ENCODE measurements around the gene PTBP1. TPM values are rescaled to one million over a fixed set of nuclear protein-coding genes. Genes with fewer than 3 reads are reported as not detected.
"Not testable (repeated sequence)": the region's sequence is repeated elsewhere in the genome, so short reads cannot be mapped to it uniquely, and the experiment has no call there.

Gene PTBP1
- total RNA-seq, 3 donors from 2014 or later, result 1,071 to 1,170 (median 1,104) TPM

GRCh38 chr19:840519-841206 is 43.4 kb downstream of the PTBP1 start, which contains the start of gene PRTN3:
Gene PRTN3 (plus strand): TSS chr19:840999. CDS start chr19:841009, 10 bp downstream.
- no peak within 1 kb of the TSS for H3K4me3 Mint-ChIP-seq
- no peaks in the 10 kb centered on the region for H3K36me3 Mint-ChIP-seq (ENCODE audit: insufficient read depth)
- no peaks in the 10 kb centered on the region for H3K9me3 Mint-ChIP-seq
- peaks cover 36% of the 10 kb centered on the region for H3K27me3 Mint-ChIP-seq (ENCODE audit: low read depth)
- DNase-seq (no peak), ATAC-seq (no peak)
- H3K4me1 Mint-ChIP-seq (ENCODE audit: low read depth), result peaks cover 3% of the 10 kb centered on the region

- ATAC-seq; H3K36me3 Mint-ChIP-seq (ENCODE audit: insufficient read depth); H3K4me1 Mint-ChIP-seq (ENCODE audit: low read depth); DNase-seq; H3K4me3 Mint-ChIP-seq; H3K9me3 Mint-ChIP-seq: not testable (repeated sequence)
- H3K27me3 Mint-ChIP-seq (ENCODE audit: low read depth), result peaks cover 38% of the 10 kb centered on the region
These were observed 45.5 kb downstream of the PTBP1 start for GRCh38 chr19:842802-843179.

- peak; percentile 25 to 53 for ATAC-seq
- H3K27me3 Mint-ChIP-seq (ENCODE audit: low read depth), result peaks cover 41% of the 10 kb centered on the region
- DNase-seq, result no peak
- peaks cover 3% of the 10 kb centered on the region for H3K4me1 Mint-ChIP-seq (ENCODE audit: low read depth)
- H3K4me3 Mint-ChIP-seq, result no peak overlapping the region
- H3K36me3 Mint-ChIP-seq (ENCODE audit: insufficient read depth), result no peaks in the 10 kb centered on the region
- H3K9me3 Mint-ChIP-seq, result no peaks in the 10 kb centered on the region
These were observed 46.1 kb downstream of the PTBP1 start for GRCh38 chr19:843180-843835.

GRCh38 chr19:843836-844545 is 46.7 kb downstream of the PTBP1 start:
- ATAC-seq (no peak), DNase-seq (no peak)
- Mint-ChIP-seq H3K4me1 (ENCODE audit: low read depth) (peaks cover 3% of the 10 kb centered on the region), H3K36me3 (ENCODE audit: insufficient read depth) (no peaks in the 10 kb centered on the region), H3K9me3 (no peaks in the 10 kb centered on the region), H3K27me3 (ENCODE audit: low read depth) (peaks cover 44% of the 10 kb centered on the region), H3K4me3 (no peak overlapping the region)

GRCh38 chr19:844546-844971 is 47.3 kb downstream of the PTBP1 start:
- peak in 1 of 2 donors; percentile 38 for ATAC-seq
- Mint-ChIP-seq H3K4me1 (ENCODE audit: low read depth) (peaks cover 3% of the 10 kb centered on the region), H3K4me3 (no peak overlapping the region), H3K9me3 (no peaks in the 10 kb centered on the region), H3K27me3 (ENCODE audit: low read depth) (peaks cover 50% of the 10 kb centered on the region), H3K36me3 (ENCODE audit: insufficient read depth) (no peaks in the 10 kb centered on the region)
- DNase-seq, result no peak

GRCh38 chr19:845707-846521 is 48.7 kb downstream of the PTBP1 start:
- Mint-ChIP-seq H3K4me3 (no peak overlapping the region), H3K36me3 (ENCODE audit: insufficient read depth) (no peaks in the 10 kb centered on the region), H3K9me3 (no peaks in the 10 kb centered on the region), H3K4me1 (ENCODE audit: low read depth) (peaks cover 3% of the 10 kb centered on the region), H3K27me3 (ENCODE audit: low read depth) (peaks cover 59% of the 10 kb centered on the region)
- DNase-seq (no peak), ATAC-seq (no peak)

GRCh38 chr19:848386-848921 is 51.2 kb downstream of the PTBP1 start:
- H3K4me3 Mint-ChIP-seq, result no peak overlapping the region
- H3K27me3 Mint-ChIP-seq (ENCODE audit: low read depth), result peaks cover 53% of the 10 kb centered on the region
- H3K36me3 Mint-ChIP-seq (ENCODE audit: insufficient read depth), result no peaks in the 10 kb centered on the region
- peaks cover 3% of the 10 kb centered on the region for H3K4me1 Mint-ChIP-seq (ENCODE audit: low read depth)
- no peak for DNase-seq
- H3K9me3 Mint-ChIP-seq, result no peaks in the 10 kb centered on the region
- ATAC-seq, result no peak

- not testable (repeated sequence) for ATAC-seq; H3K4me1 Mint-ChIP-seq (ENCODE audit: low read depth); H3K9me3 Mint-ChIP-seq; DNase-seq; H3K36me3 Mint-ChIP-seq (ENCODE audit: insufficient read depth); H3K4me3 Mint-ChIP-seq
- peaks cover 53% of the 10 kb centered on the region for H3K27me3 Mint-ChIP-seq (ENCODE audit: low read depth)
These were observed 51.9 kb downstream of the PTBP1 start for GRCh38 chr19:849195-849594.

- DNase-seq (no peak), ATAC-seq (no peak)
- Mint-ChIP-seq H3K27me3 (ENCODE audit: low read depth) (peaks cover 46% of the 10 kb centered on the region), H3K4me1 (ENCODE audit: low read depth) (no peaks in the 10 kb centered on the region), H3K4me3 (no peak overlapping the region), H3K36me3 (ENCODE audit: insufficient read depth) (no peaks in the 10 kb centered on the region), H3K9me3 (no peaks in the 10 kb centered on the region)
These were observed 53.1 kb downstream of the PTBP1 start for GRCh38 chr19:850221-850978.

- DNase-seq, result no peak
These were observed 53.7 kb downstream of the PTBP1 start for GRCh38 chr19:850979-851335.

GRCh38 chr19:852136-853013 is 55.1 kb downstream of the PTBP1 start, which contains the start of gene ELANE:
Gene ELANE (plus strand): TSS chr19:852303. CDS start chr19:852329, 26 bp downstream.
- Mint-ChIP-seq H3K4me3 (no peak within 1 kb of the TSS), H3K9me3 (no peaks in the 10 kb centered on the region), H3K27me3 (ENCODE audit: low read depth) (peaks cover 35% of the 10 kb centered on the region), H3K4me1 (ENCODE audit: low read depth) (no peaks in the 10 kb centered on the region), H3K36me3 (ENCODE audit: insufficient read depth) (no peaks in the 10 kb centered on the region)
- ATAC-seq (no peak), DNase-seq (no peak)

More at GRCh38 chr19:850979-851335, 53.7 kb downstream of the PTBP1 start:
- Mint-ChIP-seq H3K9me3 (no peaks in the 10 kb centered on the region), H3K4me1 (ENCODE audit: low read depth) (no peaks in the 10 kb centered on the region), H3K27me3 (ENCODE audit: low read depth) (peaks cover 42% of the 10 kb centered on the region), H3K4me3 (no peak overlapping the region), H3K36me3 (ENCODE audit: insufficient read depth) (no peaks in the 10 kb centered on the region)
- ATAC-seq, result no peak

GRCh38 chr19:853014-853585 is 55.8 kb downstream of the PTBP1 start:
- Mint-ChIP-seq H3K9me3 (no peaks in the 10 kb centered on the region), H3K27me3 (ENCODE audit: low read depth) (peaks cover 31% of the 10 kb centered on the region), H3K36me3 (ENCODE audit: insufficient read depth) (no peaks in the 10 kb centered on the region), H3K4me1 (ENCODE audit: low read depth) (no peaks in the 10 kb centered on the region), H3K4me3 (no peak overlapping the region)
- ATAC-seq (no peak), DNase-seq (no peak)

Data from activated T-cell treated with anti-CD3 and anti-CD28 coated beads, Interleukin-2, amount 50 U/mL, for 4 hours (primary cell).